Activated CD8-positive, alpha-beta memory T cell treated with anti-CD3 and anti-CD28 coated beads for 36 hours (primary cell): Measurements from ENCODE around the gene TRIM22. TPM values are rescaled to one million over a fixed set of nuclear protein-coding genes. Genes with fewer than 3 reads are reported as not detected.

Experiments used
- CTCF ChIA-PET: fragments of 350-600 bp; sonication (Branson Sonifier 250); formaldehyde crosslinking; loops from one replicate; lab custom pipeline; 2021; ENCODE audit warnings: antibody characterized with exemption; lab: Charles Lee
- POLR2A ChIA-PET: fragments of 350-600 bp; sonication (Branson Sonifier 250); formaldehyde crosslinking; loops from one replicate; lab custom pipeline; 2021; ENCODE audit warnings: antibody characterized with exemption; lab: Charles Lee
- total RNA-seq, 2 experiments: library from RNA; stranded (reverse); gene quantifications; one replicate each; pipeline ENCODE4 v1.2.3, GENCODE V29; 2021

TRIM22 gene
- total RNA-seq, 2 experiments from 2014 or later: 67.9 to 68.5 TPM

DNA sequence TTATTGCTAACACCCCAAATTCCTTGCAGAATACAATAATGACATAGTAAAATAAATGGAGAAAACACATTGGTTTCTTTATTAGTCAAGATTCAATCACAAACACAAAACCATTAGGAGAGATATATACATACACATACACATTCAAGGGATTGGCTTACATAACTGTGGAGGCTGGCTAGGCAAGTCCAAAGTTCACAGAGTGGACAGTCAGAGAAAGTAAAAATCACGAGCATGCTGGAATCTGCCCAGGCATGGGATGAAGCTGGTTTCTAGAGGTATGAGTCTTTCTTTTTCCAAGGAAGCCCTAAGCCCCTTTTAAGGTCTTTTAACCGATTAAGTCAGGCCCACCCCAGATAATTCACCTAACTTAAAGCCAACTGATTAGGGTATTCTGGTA is 33.0 kb downstream of the TRIM22 start:
- CTCF ChIA-PET: no interaction called here
- POLR2A ChIA-PET: no interaction called here

DNA sequence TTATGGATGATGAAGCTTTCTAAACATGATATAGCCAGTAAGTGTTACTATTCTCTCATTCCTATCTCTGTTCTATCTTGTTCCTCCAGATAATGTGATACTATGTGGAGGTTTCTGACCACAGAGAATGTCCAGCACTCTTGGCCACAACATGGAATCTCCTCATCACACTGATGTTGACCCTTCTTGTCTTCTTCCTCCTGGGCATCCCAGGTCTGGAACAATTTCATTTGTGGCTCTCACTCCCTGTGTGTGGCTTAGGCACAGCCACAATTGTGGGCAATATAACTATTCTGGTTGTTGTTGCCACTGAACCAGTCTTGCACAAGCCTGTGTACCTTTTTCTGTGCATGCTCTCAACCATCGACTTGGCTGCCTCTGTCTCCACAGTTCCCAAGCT is 36.8 kb downstream of the TRIM22 start:
- ChIA-PET CTCF (interaction anchor here (1.2 kb wide), 1 partner anchor 14 kb away, joined by 3 read pairs; no protein-coding TSS in a partner anchor), POLR2A (no interaction called here)

DNA sequence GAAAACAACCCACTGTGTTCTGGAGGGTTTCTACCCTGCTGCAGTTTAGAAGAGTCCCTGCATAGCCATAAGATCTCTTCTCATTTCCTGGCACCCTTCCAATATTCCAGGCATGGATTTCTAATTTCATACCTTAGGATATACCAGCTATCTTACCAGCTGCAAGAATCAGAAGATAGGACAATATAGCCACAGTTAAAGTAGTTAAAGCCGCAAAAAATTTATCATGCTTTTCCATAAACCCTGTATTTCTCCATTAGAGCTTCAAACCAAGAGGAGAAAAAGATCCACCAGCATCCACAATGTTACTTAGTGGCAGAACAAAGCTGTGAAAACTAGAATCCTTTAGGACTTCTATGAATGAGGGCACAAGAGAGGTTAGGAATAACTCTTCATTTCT is 38.1 kb downstream of the TRIM22 start:
- POLR2A ChIA-PET: no interaction called here
- CTCF ChIA-PET: no interaction called here

- ChIA-PET CTCF (no interaction called here), POLR2A (no interaction called here)
These were observed 46.8 kb downstream of the TRIM22 start, which contains the start of gene OR56B1 for GRCh38 chr11:5736396-5736795. Gene OR56B1 (plus strand): TSS chr11:5736448. CDS start chr11:5736517, 69 bp downstream.

DNA sequence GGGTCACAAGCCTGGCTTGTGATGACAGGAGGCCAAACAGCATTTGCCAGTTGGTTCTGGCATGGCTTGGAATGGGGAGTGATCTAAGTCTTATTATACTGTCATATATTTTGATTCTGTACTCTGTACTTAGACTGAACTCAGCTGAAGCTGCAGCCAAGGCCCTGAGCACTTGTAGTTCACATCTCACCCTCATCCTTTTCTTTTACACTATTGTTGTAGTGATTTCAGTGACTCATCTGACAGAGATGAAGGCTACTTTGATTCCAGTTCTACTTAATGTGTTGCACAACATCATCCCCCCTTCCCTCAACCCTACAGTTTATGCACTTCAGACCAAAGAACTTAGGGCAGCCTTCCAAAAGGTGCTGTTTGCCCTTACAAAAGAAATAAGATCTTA is 47.5 kb downstream of the TRIM22 start:
- ChIA-PET POLR2A (no interaction called here), CTCF (no interaction called here)

DNA sequence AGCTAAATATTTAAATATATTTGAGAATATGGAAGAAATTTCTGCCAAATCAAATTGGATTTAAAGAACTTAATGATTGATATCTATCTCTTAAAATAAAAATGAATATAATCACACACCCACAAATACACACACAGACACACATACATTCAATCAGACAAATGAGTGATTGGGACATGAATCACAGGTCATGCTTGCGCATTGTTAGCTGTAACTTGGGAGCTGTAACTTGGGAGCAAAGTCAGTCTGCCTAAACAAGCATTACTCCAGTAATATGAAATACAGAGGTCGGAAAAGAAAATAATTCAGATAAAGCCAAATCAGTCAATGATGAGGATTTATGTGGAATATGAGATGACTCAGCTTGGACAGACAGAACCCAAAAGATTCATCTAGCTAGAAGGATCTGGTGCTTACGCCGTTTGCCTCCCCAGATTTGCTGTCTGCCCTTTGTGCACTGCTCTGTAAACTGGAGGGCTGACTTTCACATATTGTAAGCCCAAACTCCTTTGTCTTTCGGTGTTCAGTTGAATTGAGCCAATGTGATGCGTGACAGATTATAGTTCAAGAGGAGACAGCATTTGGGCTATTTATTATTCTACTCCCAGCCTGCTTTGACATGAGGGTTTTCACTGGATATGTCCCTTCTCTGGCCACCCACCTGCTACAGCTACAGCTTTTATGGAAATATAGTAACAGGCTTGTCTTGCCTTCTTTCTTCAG is 48.2 kb downstream of the TRIM22 start:
- CTCF ChIA-PET: no interaction called here
- POLR2A ChIA-PET: no interaction called here

GRCh38 chr11:5738431-5738830 is 48.8 kb downstream of the TRIM22 start:
- POLR2A ChIA-PET: no interaction called here

DNA sequence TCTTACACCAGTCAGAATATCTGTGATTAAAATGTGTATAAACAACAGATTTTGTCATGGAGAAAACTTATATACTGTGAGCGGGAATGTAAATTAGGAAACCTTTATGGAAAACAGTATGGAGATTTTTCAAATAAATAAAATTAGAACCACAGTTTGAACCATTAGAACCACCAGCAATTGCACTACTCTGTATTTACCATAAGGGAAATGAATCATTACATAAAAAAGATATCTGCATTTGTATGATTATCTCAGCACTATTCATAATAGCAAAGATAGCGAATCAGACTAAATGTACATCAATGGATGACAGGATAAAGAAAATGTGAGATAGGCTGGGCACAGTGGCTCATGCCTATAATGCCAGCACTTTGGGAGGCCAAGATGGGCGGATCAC is 57.0 kb downstream of the TRIM22 start:
- POLR2A ChIA-PET: no interaction called here
- CTCF ChIA-PET: no interaction called here

More at GRCh38 chr11:5738431-5738830, 48.8 kb downstream of the TRIM22 start:
- CTCF ChIA-PET: no interaction called here

DNA sequence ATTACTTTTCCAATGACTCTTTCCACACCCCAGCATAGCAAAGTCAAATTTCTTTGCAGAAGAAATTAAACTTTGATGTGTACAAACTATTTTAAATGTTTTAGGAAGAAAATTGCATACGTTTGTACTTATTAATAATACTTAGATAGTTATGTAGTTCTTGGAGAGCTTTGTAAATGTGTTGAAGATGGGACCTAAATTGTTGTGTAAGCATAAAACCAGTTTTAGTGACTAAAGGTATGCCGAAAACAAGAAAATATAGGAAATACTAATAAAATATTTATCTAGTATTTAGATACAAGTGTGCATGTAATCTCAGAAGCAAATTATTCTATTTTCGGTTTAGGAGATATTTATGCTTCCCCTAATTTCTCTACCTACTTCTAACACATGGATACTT is 60.2 kb downstream of the TRIM22 start:
- POLR2A ChIA-PET: no interaction called here
- CTCF ChIA-PET: no interaction called here

DNA sequence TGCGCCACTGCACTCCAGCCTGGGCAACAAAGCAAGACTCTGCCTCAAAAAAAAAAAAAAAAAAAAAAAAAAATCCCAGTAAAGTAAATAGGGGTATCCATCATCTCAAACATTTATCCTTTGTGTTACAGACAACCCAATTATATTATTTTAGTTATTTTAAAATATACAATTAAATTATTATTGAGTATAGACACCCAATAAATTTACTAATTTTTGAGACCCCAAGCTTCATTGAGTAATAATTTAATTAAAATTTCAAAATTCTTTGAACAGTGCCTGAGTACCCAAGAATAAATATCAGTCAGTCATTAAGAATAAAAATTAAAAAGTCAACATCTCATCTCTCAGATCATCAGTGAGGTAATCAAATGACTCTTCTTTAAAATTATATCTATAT is 64.4 kb downstream of the TRIM22 start, which contains the start of gene OR52N4:
Gene OR52N4, plus strand, starts transcription at position 301 of the 400 bp plus-strand sequence. CDS start 498 bp downstream, outside the sequence.
- ChIA-PET POLR2A (interaction anchor here (0.7 kb wide), 1 partner anchor 636 kb away, joined by 4 read pairs; no protein-coding TSS in a partner anchor), CTCF (interaction anchor here (0.7 kb wide), 1 partner anchor 12 kb away, joined by 4 read pairs; no protein-coding TSS in a partner anchor)

Other genes starting within 250 kb of the TRIM22 start
- not detected for gene OR51I1, start 248.3 kb upstream of the TRIM22 start, total RNA-seq
- not detected for gene OR51I2, start 240.5 kb upstream of the TRIM22 start, total RNA-seq
- not detected for gene OR52D1, start 201.1 kb upstream of the TRIM22 start, total RNA-seq
- not detected for gene UBQLN3, start 179.8 kb upstream of the TRIM22 start, total RNA-seq
- under 1 TPM in 1 of 2 experiments, not detected in 1; 0.10 TPM for gene UBQLNL, start 173.1 kb upstream of the TRIM22 start, total RNA-seq
- not detected for gene OR52H1, start 141.2 kb upstream of the TRIM22 start, total RNA-seq
- not detected for gene OR52B6, start 108.9 kb upstream of the TRIM22 start, total RNA-seq
- gene TRIM6, start 93.2 kb upstream of the TRIM22 start, total RNA-seq: under 1 TPM; 0.23 to 0.44 TPM
- gene TRIM34, start 64.8 kb upstream of the TRIM22 start, total RNA-seq: 1 to 10 TPM; 3.6 to 4.8 TPM
- gene TRIM5, start 4.7 kb upstream of the TRIM22 start, total RNA-seq: 1 to 10 TPM; 5.6 to 6.1 TPM
- gene OR56B1, start 46.7 kb downstream of the TRIM22 start, total RNA-seq: not detected
- under 1 TPM in 1 of 2 experiments, not detected in 1; 0.21 TPM for gene OR52N4, start 64.5 kb downstream of the TRIM22 start, total RNA-seq
- gene OR52N5, start 93.6 kb downstream of the TRIM22 start, total RNA-seq: not detected
- gene OR52N1, start 101.5 kb downstream of the TRIM22 start, total RNA-seq: not detected
- gene OR52N2, start 119.1 kb downstream of the TRIM22 start, total RNA-seq: not detected
- gene OR52E6, start 152.1 kb downstream of the TRIM22 start, total RNA-seq: not detected
- not detected for gene OR52E8, start 167.9 kb downstream of the TRIM22 start, total RNA-seq
- gene OR52E4, start 190.8 kb downstream of the TRIM22 start, total RNA-seq: not detected
- gene OR52E5, start 203.4 kb downstream of the TRIM22 start, total RNA-seq: not detected